ENCODE data around the gene PIK3C2G. TPM values are rescaled to one million over a fixed set of nuclear protein-coding genes. Genes with fewer than 3 reads are reported as not detected.

Gene PIK3C2G
- polyA plus RNA-seq, 1 of the 3 experiments (the other 2 are of a cell fraction): 0.02 TPM

DNA sequence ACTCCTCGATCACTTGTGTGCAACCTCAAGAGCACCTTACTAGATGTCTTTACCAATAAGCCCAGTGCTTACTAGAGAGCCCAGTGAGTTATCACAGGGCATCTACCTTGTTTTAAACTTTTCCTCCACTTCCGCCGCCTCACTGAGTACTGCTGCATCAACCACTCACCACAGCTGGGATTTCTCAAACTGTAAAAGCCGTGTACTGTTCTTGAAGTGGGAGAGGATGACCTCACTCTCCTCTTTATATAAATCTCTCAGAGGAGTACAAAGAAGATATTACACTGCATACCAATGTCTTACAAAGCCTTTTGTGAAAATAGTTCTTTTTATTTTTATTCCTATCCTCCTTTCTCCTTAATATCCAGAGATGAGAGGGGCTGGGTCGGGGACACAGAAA, 382.4 kb downstream of the PIK3C2G start:
- TF ChIP-seq NFIC (IDR thresholded peaks at IDR 0.05; ENCODE audit: borderline replicate concordance): no peak
- no peak for TF ChIP-seq GABPA (IDR thresholded peaks at IDR 0.05; ENCODE audit: low read depth)
- TF ChIP-seq, protein P1, sequence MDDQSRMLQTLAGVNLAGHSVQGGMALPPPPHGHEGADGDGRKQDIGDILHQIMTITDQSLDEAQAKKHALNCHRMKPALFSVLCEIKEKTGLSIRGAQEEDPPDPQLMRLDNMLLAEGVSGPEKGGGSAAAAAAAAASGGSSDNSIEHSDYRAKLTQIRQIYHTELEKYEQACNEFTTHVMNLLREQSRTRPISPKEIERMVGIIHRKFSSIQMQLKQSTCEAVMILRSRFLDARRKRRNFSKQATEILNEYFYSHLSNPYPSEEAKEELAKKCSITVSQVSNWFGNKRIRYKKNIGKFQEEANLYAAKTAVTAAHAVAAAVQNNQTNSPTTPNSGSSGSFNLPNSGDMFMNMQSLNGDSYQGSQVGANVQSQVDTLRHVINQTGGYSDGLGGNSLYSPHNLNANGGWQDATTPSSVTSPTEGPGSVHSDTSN (IDR thresholded peaks at IDR 0.05): peak; percentile 25; the same call in 1 of the 2 replicates
- TF ChIP-seq TCF12 (IDR thresholded peaks at IDR 0.05): peak; percentile 49; the same call in 1 of the 2 replicates
- Histone ChIP-seq H3K4me2 (no peak overlapping the region), H3K27me3 (ENCODE audit: insufficient read depth) (no peaks in the 10 kb centered on the region), H2AFZ (ENCODE audit: low read depth) (peak overlapping the region; percentile 62; the same call in 1 of the 2 replicates), H3K4me3 (ENCODE audit: low read depth in 2 of 2, low read length in 1 of 2) (no peak overlapping the region), H3K9ac (no peak overlapping the region), H3K9me3 (no peaks in the 10 kb centered on the region), H3K79me2 (ENCODE audit: insufficient read depth) (no peaks in the 10 kb centered on the region), H3F3A (replicated peaks; ENCODE audit: insufficient read depth) (no peaks in the 10 kb centered on the region), H4K20me1 (ENCODE audit: insufficient read depth) (no peaks in the 10 kb centered on the region), H3K4me1 (ENCODE audit: control insufficient read depth in 1 of 2, insufficient read depth in 2 of 2, low read depth in 1 of 2, low read length in 1 of 2) (no peaks in the 10 kb centered on the region), H3K36me3 (replicated peaks in 1 of 2; ENCODE audit: control insufficient read depth in 1 of 2, insufficient read depth in 2 of 2, low read length in 1 of 2) (no peaks in the 10 kb centered on the region), H3K27ac (ENCODE audit: low read depth in 2 of 2, low read length in 1 of 2) (no peak overlapping the region), H3K9me2 (no peaks in the 10 kb centered on the region)
- WGBS (ENCODE audit: low lambda C conversion rate): 16% methylated on average over 5 of the region's 5 CpGs
- no peak for DNase-seq
- ChIA-PET CTCF (no interaction called here), POLR2A (no interaction called here)

DNA sequence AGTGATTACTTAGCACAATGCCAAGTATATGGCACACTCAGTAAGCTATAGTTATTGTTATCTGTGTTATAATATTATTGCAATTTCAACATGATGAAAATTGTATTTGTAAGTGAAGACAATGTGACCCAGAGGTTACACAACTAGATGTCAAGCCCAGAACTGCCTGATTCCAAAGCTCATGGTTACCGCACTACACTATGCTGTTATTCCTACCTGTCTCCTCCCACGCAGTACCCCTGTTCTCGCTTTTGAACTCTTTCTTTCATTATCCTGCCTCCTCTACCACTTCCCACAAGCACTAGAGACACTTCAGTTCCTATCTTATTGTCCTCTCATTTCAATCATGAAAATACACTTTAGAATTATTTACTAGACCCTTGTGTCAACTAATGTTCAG, 383.2 kb downstream of the PIK3C2G start:
- Histone ChIP-seq H3K9ac (no peak overlapping the region), H4K20me1 (ENCODE audit: insufficient read depth) (no peaks in the 10 kb centered on the region), H3K27ac (ENCODE audit: low read depth in 2 of 2, low read length in 1 of 2) (no peak overlapping the region), H3K9me3 (no peaks in the 10 kb centered on the region), H3K27me3 (ENCODE audit: insufficient read depth) (no peaks in the 10 kb centered on the region), H3F3A (replicated peaks; ENCODE audit: insufficient read depth) (no peaks in the 10 kb centered on the region), H2AFZ (ENCODE audit: low read depth) (no peak overlapping the region), H3K4me3 (ENCODE audit: low read depth in 2 of 2, low read length in 1 of 2) (no peak overlapping the region), H3K4me1 (ENCODE audit: control insufficient read depth in 1 of 2, insufficient read depth in 2 of 2, low read depth in 1 of 2, low read length in 1 of 2) (no peaks in the 10 kb centered on the region), H3K36me3 (replicated peaks in 1 of 2; ENCODE audit: control insufficient read depth in 1 of 2, insufficient read depth in 2 of 2, low read length in 1 of 2) (no peaks in the 10 kb centered on the region), H3K9me2 (no peaks in the 10 kb centered on the region), H3K79me2 (ENCODE audit: insufficient read depth) (no peaks in the 10 kb centered on the region), H3K4me2 (no peak overlapping the region)
- WGBS (ENCODE audit: low lambda C conversion rate): 63% methylated on average over 3 of the region's 3 CpGs
- ChIA-PET POLR2A (no interaction called here), CTCF (no interaction called here)
- no peak for DNase-seq
- no peak for TF ChIP-seq MXI1 (IDR thresholded peaks at IDR 0.05; ENCODE audit: low read depth, low read length)
- TF ChIP-seq JUND (IDR thresholded peaks at IDR 0.05): no peak
- TF ChIP-seq USF1 (IDR thresholded peaks at IDR 0.05; ENCODE audit: borderline replicate concordance, low read depth): no peak
- no peak for TF ChIP-seq SIN3A (IDR thresholded peaks at IDR 0.05; ENCODE audit: borderline replicate concordance, low read depth, low read length)
- no peak for TF ChIP-seq CTCF (IDR thresholded peaks at IDR 0.05)
- TF ChIP-seq YY1 (IDR thresholded peaks at IDR 0.05; ENCODE audit: low read depth): no peak
- TF ChIP-seq FOSL2 (IDR thresholded peaks at IDR 0.05; ENCODE audit: borderline replicate concordance, low read depth): no peak
- TF ChIP-seq EP300 (IDR thresholded peaks at IDR 0.05; ENCODE audit: borderline replicate concordance in 1 of 2, low read depth in 1 of 2, low read length in 1 of 2): no peak
- no peak for TF ChIP-seq RAD21 (IDR thresholded peaks at IDR 0.05; ENCODE audit: low read length)
- TF ChIP-seq POLR2AphosphoS5 (IDR thresholded peaks at IDR 0.05; ENCODE audit: low read depth, low read length): no peak
- TF ChIP-seq TEAD4 (IDR thresholded peaks at IDR 0.05; ENCODE audit: borderline replicate concordance, insufficient read depth): no peak
- no peak for TF ChIP-seq REST (IDR thresholded peaks at IDR 0.05; ENCODE audit: low read depth, low read length)
- TF ChIP-seq NRF1 (IDR thresholded peaks at IDR 0.05; ENCODE audit: low read depth, low read length): no peak
- TF ChIP-seq, protein P2, sequence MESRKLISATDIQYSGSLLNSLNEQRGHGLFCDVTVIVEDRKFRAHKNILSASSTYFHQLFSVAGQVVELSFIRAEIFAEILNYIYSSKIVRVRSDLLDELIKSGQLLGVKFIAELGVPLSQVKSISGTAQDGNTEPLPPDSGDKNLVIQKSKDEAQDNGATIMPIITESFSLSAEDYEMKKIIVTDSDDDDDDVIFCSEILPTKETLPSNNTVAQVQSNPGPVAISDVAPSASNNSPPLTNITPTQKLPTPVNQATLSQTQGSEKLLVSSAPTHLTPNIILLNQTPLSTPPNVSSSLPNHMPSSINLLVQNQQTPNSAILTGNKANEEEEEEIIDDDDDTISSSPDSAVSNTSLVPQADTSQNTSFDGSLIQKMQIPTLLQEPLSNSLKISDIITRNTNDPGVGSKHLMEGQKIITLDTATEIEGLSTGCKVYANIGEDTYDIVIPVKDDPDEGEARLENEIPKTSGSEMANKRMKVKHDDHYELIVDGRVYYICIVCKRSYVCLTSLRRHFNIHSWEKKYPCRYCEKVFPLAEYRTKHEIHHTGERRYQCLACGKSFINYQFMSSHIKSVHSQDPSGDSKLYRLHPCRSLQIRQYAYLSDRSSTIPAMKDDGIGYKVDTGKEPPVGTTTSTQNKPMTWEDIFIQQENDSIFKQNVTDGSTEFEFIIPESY (IDR thresholded peaks at IDR 0.05; ENCODE audit: borderline replicate concordance, low read depth): no peak
- no peak for TF ChIP-seq TCF12 (IDR thresholded peaks at IDR 0.05)
- TF ChIP-seq FOXM1 (IDR thresholded peaks at IDR 0.05; ENCODE audit: low read depth): no peak

All from SK-N-SH (cell line).